ENCODE data around the gene MICU1.
"Not testable (repeated sequence)": the region's sequence is repeated elsewhere in the genome, so short reads cannot be mapped to it uniquely, and the experiment has no call there.

The MICU1 gene

GRCh38 chr10:72552857-72553256 is 73.0 kb downstream of the MICU1 start:
- DNase-seq, result no peak

DNA sequence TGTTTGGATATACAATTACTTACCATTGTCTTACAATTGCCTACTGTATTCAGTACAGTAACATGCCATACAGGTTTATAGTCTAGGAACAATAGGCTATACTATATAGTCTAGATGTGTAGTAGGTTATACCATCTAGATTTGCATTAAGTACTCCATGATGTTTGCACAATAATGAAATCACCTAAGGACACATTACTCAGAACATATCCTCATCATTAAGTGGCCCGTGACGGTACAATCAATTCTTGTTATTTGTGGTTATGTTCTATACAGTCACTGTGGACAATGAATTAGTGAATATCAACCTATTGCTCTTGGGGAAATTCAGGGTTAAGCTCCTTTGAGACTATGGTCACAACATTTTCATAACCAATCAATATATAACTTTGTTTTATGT is 75.6 kb downstream of the MICU1 start:
- no peak for DNase-seq

DNA sequence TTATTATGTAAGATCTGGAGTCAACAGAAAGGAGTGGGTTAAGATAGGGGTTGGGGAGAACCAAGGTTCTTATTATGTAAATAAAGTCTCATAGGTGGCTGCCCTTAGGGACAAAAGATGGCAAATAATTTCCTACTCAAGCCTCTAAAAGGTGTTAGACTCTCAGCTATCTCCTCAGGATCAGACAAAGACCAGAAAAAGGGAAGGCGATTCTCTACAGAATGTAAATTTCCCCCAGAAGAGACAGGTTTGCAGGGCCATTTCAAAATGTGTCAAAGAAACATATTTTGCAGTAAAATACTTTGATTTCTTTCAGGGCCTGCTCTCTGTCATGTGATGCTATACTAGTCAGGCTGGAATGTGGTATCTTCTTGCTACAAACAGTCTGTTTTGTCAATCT is 80.3 kb downstream of the MICU1 start:
- DNase-seq, result no peak

- DNase-seq, result not testable (repeated sequence)
Measured at GRCh38 chr10:72543855-72544254, 82.0 kb downstream of the MICU1 start.

GRCh38 chr10:72542396-72542815 is 83.5 kb downstream of the MICU1 start:
- DNase-seq, result no peak

GRCh38 chr10:72541337-72541736 is 84.5 kb downstream of the MICU1 start:
- no peak for DNase-seq

GRCh38 chr10:72540193-72540807 is 85.6 kb downstream of the MICU1 start:
- no peak for DNase-seq

GRCh38 chr10:72539137-72539536 is 86.7 kb downstream of the MICU1 start:
- no peak for DNase-seq

- no peak for DNase-seq
Measured at GRCh38 chr10:72525689-72526088, 100.2 kb downstream of the MICU1 start.

DNA sequence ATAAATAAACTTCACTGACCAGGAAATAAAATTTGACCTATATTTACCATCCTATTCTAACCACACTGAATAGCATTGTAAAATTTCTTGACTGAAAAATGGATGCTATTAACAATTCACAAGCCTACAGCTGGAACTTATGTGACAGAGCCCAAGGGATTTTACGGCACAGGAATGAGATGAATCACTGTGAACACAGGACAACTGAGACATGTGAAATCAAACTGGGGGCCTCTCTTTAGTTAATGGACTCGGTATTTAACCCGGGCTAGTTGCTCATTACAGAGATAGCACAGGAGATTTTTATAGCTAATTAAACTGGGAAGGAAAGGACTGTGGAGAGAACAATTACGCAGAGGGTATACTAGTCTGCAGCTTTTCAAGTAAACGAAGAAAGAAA is 100.6 kb downstream of the MICU1 start:
- no peak for DNase-seq

- no peak for DNase-seq
Measured at GRCh38 chr10:72524489-72524888, 101.4 kb downstream of the MICU1 start.

GRCh38 chr10:72523932-72524396 is 101.9 kb downstream of the MICU1 start:
- no peak for DNase-seq

- DNase-seq, result no peak
Measured at GRCh38 chr10:72523062-72523461, 102.8 kb downstream of the MICU1 start.

DNA sequence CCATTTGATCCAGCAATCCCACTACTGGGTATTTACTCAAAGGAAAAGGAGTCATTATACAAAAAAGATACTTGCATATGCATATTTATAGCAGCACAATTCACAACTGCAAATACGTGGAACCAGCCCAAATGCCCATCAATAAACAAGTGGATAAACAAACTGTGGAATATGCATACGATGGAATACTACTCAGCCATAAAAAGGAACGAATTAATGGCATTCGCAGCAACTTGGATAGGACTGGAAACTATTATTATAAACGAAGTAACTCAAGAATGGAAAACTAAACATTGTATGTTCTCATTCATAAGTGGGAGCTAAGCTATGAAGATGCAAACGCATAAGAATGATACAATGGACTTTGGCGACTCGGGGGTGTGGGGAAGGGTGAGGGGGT is 108.6 kb downstream of the MICU1 start:
- no peak for DNase-seq

- no peak for DNase-seq
Measured at GRCh38 chr10:72515455-72515854, 110.4 kb downstream of the MICU1 start.

DNA sequence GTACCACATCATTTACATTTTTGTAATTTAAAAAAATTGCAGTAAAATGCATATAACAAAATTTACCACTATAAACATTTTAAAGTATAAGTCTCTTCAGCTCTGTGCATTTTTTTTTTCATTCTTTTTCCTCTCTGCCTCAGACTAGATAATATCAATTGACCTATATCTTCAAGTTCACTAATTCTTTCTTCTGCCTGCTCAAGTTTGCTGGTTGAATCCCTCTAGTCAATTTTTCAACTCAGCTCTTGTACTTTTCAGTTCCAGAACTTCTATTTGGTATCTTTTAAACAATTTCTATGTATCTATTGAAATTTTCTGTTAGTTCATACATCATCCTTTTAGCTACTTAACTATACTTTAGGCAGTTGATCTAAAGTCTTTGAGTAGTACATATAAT is 112.0 kb downstream of the MICU1 start:
- DNase-seq, result no peak

- no peak for DNase-seq
Measured at GRCh38 chr10:72511459-72511858, 114.4 kb downstream of the MICU1 start.

- DNase-seq, result no peak
Measured at GRCh38 chr10:72509941-72510340, 115.9 kb downstream of the MICU1 start.

DNA sequence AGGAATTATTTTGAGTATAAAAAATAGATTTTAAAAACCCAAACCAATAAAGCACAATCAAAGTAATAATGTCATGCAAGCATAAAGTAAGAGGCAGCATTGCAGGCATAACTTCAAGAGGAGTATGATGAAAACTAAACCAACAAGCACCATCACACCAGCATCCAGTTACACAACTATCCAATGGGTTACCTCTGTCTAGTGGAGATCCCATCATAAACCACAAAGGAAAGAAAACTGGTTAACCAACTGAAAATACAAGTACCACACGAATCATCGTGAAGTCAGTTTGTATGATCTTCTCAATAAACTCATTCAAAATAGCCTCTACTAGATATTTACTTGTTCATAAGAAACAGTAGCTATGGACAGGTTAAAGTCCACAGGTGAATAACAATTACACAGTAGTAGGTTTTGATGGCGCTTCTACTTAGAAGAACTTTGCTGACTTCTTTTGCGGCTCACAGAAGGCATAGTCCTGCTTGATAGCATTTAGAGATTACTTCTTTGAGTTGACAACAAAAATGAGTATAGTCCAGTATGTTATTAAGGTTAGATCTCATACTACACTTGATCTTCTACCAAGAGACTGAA is 116.6 kb downstream of the MICU1 start:
- DNase-seq, result no peak

- DNase-seq, result no peak
Measured at GRCh38 chr10:72508033-72508432, 117.8 kb downstream of the MICU1 start.

DNA sequence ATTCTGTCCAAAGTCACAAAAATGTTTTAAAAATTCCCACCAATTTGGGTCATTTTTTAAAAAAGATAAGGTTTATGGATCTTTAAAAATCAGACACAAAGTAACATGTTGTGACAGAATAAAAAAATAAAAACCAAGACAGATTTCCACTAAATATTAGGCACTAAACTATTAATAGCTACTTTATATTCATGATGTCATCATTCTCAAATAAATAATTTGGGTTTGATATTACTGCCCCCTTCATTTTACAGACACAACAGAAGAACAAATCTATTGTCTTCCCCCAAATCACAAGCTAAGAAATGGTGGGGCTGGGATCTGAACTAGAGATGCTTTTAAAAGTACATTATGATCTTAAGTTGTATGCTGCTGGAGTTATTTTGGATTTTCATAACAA is 119.4 kb downstream of the MICU1 start:
- DNase-seq, result no peak

DNA sequence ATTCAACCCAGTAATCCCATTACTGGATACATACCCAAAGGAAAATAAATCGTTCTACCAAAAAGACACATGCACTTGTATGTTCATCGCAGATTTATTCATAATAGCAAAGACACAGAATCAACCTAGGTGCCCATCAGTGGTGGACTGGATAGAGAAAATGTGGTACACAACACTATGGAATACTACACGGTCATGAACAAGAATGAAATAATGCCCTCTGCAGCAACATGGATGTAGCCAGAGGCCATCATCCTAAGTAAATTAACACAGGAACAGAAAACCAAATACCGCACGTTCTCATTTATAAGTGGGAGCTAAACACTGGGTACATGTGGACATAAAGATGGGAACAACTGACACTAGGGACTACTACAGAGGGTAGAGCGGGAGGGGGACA is 120.4 kb downstream of the MICU1 start:
- DNase-seq, result no peak

DNA sequence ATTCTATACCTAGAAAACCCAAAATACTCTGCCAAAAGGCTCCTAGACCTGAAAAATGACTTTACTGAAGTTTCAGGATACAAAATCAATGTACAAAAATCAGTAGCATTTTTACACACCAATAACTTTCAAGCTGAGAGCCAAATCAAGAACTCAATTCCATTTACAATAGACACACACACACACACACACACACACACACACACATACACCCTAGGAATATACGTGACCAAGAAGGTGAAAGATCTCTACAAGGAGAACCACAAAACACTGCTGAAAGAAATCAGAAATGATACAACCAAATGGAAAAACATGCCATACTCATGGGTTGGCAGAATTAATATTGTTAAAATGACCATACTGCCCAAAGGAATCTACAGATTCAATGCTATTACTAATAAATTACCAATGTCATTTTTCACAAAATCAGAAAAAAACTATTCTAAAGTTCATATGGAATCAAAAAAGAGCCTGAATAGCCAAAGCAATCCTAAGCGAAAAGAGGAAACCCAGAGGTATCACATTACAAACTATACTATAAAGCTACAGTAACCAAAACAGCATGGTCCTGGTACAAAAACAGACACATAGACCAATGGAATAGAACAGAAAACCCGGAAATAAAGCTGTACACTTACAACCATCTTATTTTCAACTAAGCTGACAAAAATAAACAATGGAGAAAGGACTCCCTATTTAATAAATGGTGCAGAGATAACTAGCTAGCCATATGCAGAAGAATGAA is 122.0 kb downstream of the MICU1 start:
- no peak for DNase-seq

GRCh38 chr10:72503241-72503640 is 122.6 kb downstream of the MICU1 start:
- no peak for DNase-seq

Measured in bone marrow (tissue), 2 donors.